NCI-H2171 treated with DMSO at 0.1 percent for 48 hours (cell line): ENCODE measurements around the gene EIF6.

ENCODE experiments used
- DNase-seq: peaks from one replicate; lab custom pipeline; 2025; lab: John Stamatoyannopoulos, UW

The EIF6 gene

DNA sequence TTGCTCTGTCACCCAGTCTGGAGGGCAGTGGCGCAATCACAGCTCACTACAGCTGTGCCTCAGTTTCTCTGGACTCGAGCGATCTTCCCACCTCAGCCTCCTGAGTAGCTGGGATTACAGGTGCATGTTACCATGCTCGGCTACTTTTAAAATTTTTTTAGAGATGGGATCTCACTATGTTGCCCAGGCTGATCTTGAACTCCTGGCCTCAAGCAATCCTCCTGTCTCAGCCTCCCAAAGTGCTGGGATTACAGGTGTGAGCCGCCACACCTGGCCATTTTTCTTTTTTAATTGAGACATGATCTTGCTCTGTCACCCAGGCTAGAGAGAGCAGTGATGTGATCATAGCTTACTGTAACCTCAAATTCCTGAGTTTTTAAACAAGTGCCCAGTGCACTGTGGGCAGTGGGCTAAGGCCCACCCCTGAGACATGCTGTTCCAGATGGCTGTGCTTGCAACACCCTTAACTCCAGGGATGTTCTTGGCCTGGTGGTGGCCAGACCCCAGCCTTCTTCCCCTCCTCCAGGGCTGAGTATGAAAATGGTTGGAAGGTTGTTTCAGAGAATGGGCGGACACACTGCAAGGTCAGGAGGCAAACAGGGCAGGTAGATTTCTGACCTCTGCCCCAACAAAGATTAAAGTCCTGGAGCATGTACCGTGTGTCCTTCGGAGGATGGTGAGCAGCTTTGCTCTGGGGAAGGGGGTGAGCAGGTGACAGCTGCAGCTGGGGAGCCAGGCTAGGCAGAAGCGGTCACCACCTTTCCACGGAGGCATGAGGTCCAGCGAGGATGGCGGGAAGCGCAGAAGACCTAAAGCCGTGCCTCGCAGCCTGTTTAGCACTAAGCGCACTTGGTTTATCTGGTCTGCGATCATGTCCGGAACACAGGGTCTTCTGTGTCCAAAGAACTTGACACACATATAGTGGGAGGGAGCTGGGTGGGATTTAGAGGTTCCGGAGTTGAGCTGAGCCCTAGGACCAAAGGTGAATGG lies 9.0 kb upstream of the EIF6 start:
- DNase-seq = no peak

DNA sequence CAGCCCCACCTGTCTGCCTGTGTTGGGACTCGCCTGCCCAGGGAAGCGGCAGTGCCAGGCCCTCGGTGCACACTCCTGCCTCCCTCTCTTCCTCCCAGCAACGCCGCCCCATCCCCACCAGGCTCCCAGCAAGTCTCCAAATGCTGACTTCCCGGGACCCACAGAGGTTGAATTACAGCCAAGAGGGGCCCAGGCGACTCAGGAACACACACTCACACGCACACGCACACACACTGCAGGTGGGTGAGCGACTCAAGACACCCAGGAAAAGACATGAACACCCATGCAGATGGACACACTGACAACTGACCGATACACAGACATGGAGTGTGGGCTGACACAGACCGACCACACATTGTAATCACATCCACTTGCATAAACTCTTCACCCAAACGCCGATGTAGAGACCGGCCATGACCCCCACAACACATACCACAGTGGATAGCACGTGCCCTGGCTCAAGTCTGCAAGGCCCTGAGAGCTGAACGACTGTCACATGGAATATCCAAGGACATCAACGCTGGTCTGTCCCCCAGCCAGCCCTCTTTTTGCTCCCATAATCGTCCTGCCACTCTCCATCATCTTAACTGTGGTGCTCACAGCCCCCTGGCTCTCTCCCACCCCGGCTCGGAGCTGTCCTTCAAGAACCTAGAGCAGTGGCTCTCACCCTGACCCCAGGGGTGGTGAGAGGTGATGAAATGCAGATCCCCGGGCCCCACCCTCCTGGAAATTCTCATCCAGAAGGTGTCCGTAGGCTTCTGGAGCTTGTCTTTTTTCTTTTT lies 8.1 kb upstream of the EIF6 start:
- no peak for DNase-seq

DNA sequence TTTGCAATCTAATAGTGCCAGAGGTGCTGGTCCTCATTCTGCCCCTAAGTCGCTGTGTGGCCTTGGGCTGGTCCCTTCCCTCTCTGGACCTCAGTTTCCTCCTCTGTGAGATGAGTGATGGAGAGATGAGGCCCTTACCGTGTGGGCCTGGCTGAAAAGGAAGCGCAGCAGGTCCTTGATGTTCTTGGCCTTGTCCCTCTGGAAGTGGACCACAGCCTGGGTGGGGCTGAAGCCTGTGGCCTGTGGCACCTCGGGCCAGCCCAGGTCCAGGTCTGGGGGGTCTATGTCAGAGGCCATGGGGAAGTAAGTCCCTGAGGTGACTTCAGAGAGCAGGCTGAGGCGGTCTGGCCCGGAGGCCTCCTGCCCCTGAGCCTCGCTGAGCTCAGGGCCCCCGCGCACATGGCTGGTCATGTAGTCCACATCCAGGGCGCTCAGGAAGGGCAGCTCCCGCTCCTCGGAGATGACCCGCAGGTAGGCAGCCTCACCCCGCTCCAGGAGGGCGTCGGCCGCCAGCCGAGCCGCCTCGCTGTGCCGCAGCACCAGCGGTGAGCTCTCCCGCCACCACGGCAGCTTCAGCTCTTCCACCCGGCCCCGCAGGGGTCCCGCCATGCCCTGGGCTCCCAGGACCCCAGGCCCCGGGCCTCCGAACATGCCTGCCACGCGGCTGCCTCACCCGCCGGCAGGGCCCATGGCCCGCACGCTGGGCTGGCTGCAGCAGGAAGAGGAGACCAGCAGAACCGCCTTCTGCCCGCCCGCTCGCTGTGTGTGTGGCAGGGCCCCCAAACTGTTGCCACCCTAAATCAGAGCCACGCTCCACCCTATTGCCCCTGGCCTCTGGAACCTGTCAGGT lies 7.3 kb upstream of the EIF6 start, which contains the start of gene FAM83C:
FAM83C (minus strand) TSS at position 772 of the 850 bp plus-strand sequence; CDS start at position 651, 121 bp downstream.
- no peak for DNase-seq

DNA sequence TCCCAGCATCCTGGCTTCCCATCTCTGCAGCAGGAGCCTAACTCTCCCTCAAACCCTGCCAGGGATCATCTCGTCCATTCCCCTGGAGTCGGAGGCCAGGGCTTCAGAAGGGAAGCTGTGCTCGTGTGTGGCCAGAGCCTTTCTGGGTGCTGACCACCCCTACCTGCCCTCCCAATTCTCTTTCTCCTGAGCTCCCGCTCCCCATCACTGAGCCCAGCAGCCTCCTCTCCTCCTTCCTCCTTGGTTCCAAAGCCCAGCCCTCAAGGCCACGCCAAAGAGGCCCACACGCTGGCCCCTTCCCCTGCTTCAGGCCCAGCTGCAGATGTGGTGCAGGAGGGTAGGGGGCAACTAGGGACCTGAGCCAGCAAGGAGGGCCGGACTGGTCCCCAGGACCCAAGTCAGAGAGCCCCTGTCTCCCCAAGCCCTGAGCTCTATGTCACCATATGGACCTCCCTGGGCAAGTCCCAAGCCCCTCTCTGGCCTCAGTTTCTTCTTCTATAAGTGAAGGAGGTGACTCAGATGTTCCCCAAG lies 6.4 kb upstream of the EIF6 start:
- no peak for DNase-seq

DNA sequence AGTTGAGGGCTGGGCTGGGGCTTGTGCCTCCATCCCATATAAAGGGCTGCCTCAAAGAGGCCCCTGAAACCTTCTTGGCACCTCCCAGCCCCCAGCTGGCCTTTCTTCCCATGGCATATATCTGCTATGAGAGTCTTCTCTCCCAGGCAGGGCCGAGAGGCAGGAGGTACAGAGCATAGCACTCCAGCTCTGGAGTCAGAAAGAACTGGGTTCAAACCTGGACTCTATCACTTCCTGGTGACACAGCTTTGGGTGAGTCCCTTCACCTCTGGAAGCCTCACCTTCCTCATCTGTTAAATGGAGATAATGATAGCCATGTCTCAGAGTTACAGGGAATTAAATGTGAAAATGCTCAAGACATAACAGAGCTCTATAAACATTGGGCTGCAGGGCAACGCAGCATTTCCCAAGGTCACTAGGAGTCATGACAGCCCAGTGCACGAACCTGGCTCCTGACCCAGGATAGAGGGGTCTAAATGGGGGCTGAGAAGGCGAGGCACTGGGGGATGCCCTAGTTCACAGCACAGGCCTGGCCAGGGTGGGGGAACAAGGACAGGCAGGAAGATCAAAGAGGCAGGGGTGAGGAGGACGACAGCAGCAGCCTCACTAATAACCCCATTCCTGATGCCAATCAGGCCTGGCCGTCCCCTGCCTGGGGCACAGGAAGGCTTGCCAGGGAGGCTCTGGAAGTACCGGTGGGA lies 5.8 kb upstream of the EIF6 start:
- no peak for DNase-seq

DNA sequence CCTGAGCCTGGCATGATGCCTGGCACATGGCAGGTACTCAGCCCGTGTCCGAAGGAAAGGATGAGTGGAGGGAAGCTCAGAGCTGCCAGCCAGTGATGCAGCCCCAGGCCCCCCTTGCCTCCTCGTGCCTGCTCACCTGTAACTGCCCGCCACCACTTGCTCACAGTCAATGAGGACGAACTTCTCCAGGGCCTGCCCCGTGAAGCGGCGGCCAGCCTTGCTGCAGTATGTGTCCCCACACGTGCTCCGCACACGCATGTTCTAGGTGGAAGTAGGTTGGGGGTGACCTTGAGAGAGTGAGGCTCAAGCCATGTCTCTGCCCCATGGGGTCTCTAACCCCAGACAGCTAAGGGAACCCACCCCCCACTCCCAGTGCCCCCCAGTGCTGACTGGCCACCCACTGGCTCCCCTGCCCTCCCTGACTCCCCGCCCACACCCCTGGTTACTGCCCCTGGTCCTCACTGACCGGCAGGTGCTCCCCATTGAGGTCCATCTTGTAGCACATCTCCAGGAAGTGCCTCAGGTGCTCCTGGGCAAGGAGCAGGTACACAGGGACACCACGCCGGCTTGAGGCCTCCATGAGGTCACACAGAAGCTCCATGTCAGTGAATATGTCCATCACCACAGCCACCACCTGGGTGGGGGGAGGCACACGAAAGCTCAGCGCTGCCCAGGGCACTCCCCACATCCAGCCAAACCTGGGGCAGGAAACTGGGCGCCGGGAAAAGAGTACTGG lies 3.9 kb upstream of the EIF6 start:
- DNase-seq = no peak

DNA sequence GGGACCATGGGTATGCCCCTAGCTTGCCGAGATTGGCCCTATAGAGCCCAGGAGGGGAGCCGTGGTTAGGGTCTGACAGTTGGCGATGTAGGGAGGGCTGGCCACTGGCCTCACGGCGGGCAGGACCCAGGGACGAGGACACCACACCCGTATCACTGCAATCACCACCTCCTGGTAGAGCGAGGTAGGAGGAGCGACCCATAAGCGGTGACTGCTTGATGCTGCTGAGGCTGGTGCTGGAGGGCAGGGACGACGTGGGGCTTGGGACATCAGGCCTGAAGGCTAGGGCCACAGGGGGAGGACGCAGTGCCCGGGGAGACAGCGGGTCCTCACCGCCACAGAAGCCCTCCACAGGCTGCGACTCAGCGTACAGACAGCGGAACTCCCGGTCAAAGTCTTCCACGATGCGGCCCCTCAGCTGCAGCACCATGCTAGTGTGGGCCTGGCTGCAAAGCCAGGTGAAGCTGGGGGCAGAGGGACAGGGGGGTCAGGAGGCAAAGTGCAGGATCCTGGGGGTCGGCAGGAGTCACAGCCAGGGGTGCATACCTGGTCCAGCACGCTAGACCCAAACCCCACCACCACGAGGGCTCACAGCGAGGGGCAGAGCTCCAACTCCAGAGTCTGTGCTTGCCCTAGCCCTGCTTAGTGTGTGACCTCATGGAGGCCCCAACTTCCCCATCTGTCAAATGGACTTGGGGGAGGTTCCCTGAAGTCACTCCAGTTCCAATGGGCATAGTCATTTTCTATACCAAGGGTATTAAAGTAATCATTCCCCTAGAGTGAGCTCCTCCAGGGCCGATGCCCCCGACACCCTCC lies 3.1 kb upstream of the EIF6 start:
- DNase-seq = no peak

DNA sequence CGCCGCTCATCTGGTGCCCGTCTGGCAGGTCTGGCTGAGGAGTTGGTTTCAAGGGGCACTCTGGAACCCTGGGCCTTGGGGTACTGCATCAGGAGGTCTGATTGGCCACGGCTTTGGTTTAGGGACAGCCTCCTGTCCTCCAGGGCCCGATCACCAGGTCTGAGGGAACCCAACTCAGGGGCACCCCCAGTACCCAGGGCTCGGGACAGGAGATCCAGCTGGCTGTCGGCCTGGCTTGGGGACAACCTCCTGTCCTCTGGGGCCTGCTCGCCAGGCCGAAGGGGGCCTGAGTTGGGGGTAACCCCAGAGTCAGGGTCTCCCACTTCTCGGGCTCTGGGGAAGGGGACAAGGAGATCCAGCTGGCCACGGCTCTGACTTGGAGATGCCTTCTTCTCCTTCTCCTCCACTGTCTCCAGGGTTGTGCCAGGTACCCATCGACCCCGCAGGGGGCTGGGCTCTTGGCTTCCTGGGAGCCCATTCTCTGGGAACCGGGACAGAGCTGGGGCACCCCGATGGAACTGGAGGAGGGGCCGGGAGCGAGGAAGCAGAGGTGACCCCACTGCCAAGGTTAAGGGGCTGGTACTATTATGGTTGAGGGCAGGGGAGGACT lies 2.4 kb upstream of the EIF6 start:
- DNase-seq = no peak

DNA sequence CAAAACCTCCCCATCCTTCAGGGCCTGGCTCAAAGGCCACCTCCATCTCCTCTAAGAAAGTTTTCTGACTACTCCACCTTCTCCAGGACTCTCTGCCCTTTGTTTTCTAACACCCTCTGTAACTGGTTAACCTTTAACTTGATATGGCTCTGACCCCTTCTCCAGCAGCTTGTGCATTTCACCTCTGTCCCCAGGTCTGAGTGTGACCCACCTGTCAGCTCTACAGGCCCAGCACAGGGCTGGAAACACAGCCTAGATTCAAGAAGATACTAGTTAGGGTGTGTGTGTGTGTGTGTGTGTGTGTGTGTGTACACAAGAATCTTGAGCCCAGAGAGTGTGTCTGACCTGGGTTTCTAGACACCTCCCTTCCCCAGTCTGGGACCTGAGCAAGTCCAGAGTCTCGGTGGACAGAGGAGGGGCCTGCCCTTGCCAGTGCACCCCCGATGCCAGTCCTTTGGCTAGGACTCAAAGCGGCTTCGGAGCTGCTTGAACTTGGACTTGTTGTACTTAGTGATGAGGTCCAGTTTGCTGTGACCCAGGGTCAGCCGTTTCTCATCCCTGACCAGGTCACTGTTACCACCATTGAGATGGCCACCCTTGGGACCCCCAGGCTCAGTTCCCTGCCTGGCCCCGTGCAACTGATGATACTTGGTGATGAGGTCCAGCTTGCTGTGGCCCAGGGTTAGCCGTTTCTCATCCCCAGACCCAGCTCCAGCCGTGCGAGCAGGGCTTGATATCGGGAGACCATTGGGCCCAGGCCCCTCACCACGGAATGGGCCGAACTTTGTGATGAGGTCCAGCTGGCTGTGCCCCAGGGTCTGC lies 1.7 kb upstream of the EIF6 start:
- DNase-seq = no peak

DNA sequence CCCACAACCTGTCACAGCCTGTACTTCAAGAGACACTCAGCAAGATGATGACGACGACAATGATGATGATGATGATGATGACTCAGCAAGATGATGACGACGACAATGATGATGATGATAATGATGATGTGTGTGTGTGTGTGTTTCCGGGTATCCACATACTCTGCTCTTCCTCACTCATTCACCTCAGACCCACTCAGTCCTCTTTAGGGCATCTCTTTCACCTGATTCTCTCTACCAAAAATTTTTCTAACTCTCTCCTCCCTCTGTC lies 1.2 kb upstream of the EIF6 start:
- DNase-seq = no peak

DNA sequence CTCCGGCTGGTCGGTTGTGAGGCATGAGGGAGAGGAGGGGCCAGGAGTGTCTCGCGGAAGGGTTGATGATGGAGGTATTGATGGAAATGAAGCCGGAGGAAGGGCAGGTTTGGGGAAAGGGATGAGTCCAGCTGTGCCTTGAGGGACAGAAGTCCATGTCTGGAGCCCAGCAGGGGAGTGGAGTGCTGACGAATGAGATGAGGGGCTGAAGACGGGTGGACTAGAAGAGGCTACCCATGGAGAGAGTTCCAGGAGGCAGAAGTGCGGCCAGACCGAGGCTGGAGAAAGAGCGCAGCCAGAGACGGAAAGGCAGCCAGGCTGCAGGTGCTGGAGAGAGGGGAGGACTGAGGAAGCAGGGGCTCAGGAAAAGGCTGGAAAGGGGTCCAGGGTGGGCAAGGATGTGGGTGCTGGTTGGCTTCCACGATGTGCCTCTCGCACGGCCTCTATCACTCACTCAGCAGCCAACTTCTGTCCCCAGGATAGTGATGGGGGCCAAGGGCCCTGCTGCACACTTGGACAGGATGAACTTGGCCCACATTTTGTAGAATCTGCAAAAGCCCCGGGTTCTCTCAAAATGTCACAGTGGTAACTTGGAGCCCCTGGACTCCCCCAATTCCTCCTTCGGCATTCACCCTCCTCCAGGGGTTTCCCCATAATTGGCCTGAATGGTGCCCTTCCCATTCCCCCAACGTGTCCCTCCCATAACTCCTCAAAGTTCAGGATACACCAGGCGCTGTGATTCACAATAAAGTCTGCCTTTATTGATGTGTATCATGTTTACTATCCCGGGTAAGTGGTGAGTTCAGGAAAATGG lies 627 bp upstream of the EIF6 start:
- DNase-seq = no peak

DNA sequence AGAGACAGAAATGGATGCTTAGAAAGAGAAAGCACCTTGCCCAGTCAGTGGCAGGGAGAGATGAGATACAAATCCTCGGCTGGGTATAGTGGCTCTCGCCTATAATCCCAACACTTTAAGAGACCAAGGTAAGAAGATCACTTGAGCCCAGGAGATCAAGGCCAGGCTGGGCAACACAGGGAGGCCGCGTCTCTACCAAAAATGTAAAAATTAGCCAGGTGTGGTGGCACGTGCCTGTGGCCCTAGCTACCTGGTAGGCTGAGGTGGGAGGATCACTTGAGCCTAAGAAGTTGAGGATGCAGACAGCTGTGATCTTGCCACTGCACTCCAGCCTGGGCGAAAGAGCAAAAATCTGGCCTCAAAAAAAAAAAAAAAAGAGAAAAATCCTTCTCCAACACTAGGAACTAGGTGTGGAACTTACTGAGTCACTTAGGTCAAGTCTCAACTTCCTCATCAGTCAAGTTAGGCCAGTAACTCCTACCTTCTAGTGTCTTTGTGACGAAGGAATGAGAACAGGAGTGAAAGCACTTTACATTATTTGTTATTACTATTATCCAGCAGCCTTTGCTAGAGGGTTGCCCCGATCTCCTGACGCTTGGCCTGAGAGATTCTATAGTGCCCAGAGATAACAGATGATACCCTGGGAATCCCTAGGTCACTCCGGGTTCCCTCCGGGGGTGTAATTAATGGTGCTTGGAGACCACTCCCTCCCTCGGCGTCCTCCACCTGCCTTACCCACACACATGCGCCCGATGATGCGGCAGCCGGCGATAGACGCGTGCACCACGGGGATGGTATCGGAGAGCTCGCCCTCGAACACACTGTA lies 918 bp downstream of the EIF6 start:
- DNase-seq = no peak

DNA sequence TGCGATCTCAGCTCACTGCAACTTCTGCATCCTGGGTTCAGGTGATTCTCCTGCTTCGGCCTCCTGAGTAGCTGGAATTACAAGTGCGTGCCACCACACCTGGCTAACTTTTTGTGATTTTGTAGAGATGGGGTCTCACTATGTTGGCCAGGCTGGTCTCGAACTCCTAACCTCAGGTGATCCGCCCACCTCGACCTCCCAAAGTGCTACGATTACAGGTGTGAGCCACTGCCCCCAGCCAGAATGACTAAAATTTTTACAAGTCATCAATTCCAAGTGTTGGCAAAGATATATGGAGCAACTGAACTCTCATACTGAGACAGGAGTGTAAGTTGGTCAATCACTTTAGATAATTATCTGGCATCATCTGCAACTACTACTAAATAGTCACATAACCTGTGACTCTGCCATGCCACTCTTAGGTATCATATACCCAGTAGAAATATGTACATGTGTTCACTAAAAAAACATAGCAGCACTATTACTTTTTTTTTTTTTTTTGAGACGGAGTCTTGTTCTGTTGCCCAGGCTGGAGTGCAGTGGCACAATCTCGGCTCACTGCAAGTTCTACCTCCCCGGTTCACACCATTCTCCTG lies 3.0 kb downstream of the EIF6 start:
- DNase-seq = no peak

DNA sequence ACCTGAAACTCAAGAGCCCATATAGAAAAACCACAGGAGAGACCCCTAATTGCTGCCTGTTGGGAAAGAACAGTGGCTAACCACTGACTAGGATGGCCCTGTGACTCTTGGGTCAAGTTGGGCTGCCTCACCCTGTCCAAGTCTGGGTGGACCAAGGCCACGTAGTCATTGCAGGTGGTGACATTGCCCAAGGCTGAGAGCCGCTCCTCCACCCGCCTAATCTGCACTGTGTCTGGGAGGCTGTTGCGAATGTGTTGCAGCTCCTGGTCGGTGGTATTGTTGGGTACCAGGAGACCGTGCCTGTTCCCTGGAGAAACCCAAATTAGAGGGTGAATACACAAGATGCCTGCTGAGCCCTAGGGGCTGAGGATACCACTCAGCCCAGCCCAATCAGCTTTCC lies 4.0 kb downstream of the EIF6 start:
- no peak for DNase-seq

DNA sequence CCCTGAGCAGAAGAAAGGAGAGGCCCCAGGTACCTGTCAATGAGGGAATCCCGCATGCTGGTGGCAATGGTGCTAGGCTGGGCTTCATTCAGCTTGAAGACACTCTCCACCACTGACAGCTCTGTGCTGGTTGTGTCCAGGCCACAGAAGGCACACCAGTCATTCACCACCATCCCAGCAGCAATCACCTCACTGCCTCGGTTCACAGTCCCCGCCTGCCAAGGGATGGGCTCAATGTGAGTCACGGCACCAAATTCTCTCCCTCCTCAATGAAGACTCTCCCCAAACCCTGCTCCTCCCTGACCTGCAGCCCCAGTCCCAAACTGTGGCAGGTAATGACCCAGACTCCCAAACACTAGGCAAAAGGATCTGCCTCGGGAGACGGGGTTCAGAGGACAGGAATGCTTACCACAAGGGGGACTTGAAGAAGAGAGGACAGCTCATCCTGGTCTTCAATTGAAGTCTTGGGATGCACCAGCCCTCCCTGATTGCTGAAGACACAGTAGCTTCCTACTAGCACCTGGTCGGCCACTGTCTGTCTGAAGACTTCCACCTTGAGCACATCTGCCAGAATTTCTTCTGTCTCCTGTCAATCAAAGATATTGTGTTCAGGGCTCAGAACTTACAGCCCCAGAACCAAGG lies 4.9 kb downstream of the EIF6 start:
- no peak for DNase-seq

DNA sequence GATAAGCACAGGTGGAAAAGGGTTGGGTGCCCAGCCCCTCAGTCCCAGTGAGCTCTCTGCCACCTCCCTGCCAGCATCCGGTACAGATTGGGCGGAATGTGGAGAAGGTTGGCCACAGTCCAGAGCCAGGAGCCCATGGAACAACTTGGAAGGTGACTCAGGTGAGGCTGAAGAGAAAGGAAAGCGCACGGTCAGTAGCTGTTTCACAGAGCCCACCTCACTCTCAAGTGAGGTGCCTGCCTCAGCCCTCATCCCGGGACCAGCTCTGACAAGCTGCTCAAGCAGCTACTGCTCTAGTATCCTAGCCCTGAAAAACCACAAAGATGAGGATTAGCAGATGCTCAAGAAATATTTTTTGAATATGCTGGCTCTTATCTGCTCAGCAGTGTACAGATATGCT lies 5.5 kb downstream of the EIF6 start:
- no peak for DNase-seq
